ENCODE data around the gene CGNL1.

DNA sequence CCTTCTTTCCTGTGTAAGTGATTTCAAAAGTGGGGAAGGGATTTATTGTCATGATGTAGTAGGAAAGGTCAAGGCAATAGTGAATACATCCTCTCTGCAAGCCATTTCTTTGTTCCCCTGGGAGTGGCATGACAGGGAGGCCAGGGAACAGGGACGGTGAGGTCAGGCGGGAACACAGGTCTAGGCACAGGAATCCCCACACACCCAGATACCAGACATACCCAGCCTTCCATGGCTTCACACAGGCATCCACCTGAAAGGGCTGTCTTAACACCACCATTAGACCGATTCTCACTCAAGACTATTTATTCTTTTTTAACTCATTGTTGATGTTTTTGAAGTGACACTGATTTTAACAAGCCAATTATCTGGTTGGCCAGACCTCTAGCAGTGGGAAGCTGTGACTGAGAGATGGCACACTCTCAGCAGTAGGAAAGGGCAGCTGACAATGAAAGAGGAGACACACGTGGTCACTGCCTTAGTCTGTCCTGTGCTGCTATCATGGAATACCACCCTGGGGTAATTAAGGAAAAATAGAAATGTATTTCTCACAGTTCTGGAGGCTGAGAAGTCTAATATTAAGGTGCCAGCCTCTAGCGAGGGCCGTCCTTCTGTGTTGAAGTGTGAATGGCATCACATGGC, 140.8 kb downstream of the CGNL1 start:
- TF ChIP-seq, protein P1, sequence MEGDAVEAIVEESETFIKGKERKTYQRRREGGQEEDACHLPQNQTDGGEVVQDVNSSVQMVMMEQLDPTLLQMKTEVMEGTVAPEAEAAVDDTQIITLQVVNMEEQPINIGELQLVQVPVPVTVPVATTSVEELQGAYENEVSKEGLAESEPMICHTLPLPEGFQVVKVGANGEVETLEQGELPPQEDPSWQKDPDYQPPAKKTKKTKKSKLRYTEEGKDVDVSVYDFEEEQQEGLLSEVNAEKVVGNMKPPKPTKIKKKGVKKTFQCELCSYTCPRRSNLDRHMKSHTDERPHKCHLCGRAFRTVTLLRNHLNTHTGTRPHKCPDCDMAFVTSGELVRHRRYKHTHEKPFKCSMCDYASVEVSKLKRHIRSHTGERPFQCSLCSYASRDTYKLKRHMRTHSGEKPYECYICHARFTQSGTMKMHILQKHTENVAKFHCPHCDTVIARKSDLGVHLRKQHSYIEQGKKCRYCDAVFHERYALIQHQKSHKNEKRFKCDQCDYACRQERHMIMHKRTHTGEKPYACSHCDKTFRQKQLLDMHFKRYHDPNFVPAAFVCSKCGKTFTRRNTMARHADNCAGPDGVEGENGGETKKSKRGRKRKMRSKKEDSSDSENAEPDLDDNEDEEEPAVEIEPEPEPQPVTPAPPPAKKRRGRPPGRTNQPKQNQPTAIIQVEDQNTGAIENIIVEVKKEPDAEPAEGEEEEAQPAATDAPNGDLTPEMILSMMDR (IDR thresholded peaks at IDR 0.05; ENCODE audit: insufficient read depth, low read length, poor library complexity, severe bottlenecking) = no peak
- no peak for TF ChIP-seq EZH2phosphoT487 (conservative IDR thresholded peaks at IDR 0.05; ENCODE audit: low read length)

Data from SU-DHL-6 (cell line).